B cell (primary cell): ENCODE data around the gene TAOK2. TPM values are rescaled to one million over a fixed set of nuclear protein-coding genes. Genes with fewer than 3 reads are reported as not detected.

Experiments
- ATAC-seq: fragments of 200-7000 bp; cut with Tn5 transposase; one replicate; pipeline ENCODE4 v1.10.0; 2021; ENCODE audit warnings: low read depth, mild to moderate bottlenecking, moderate number of reproducible peaks, moderate library complexity
- CTCF ChIA-PET: fragments of 350-600 bp; sonication (Branson Sonifier 250); formaldehyde crosslinking; loops from one replicate; lab custom pipeline; 2021; ENCODE audit warnings: antibody characterized with exemption, inconsistent platforms; lab: Charles Lee
- POLR2A ChIA-PET: fragments of 350-600 bp; sonication (Branson Sonifier 250); formaldehyde crosslinking; loops from one replicate; lab custom pipeline; 2021; ENCODE audit warnings: antibody characterized with exemption; lab: Charles Lee
- DNase-seq: peaks from one replicate; pipeline ENCODE4 v3.0.0; 2013
- H2AFZ ChIP-seq: 2 replicates; pipeline ENCODE4 v1.6.1; 2012; ENCODE audit warnings: mild to moderate bottlenecking, low read depth, low read length; ENCODE audit not compliant: insufficient read depth, poor library complexity, severe bottlenecking
- H3K27ac ChIP-seq, 2 donors: 1 replicate in 1 of 2; 2 replicates in 1 of 2; pipeline ENCODE4 v1.5.1; 2012 to 2013; ENCODE audit warnings: low read length in 2 of 2, mild to moderate bottlenecking in 2 of 2, moderate library complexity in 1 of 2
- H3K27me3 ChIP-seq, 4 experiments: fragments of 200-600 bp in 1 of 4; sonication (generic) in 1 of 4; replicated peaks in 1 of 4; 1 replicate in 2 of 4; 2 replicates in 2 of 4; pipeline versions ENCODE4 v1.6.1 to v1.7.0; 2013 to 2016; ENCODE audit warnings: low read length in 3 of 4, mild to moderate bottlenecking in 2 of 4, mixed read lengths in 1 of 4, moderate library complexity in 1 of 4; ENCODE audit not compliant: insufficient read depth in 4 of 4, control insufficient read depth in 3 of 4; ENCODE audit errors: control extremely low read depth in 1 of 4
- H3K36me3 ChIP-seq, 2 experiments: replicated peaks in 1 of 2; 1 replicate in 1 of 2; 2 replicates in 1 of 2; pipeline versions ENCODE4 v1.6.1 to v1.7.1; 2013; ENCODE audit warnings: low read length in 1 of 2; ENCODE audit not compliant: insufficient read depth in 2 of 2, control insufficient read depth in 1 of 2; ENCODE audit errors: control extremely low read depth in 1 of 2, extremely low read depth in 1 of 2
- H3K4me1 ChIP-seq, 2 donors: fragments of 200-600 bp in 1 of 2; sonication (generic) in 1 of 2; 1 replicate in 1 of 2; 2 replicates in 1 of 2; pipeline versions ENCODE4 v1.5.1 to v1.6.1; 2013 to 2017; ENCODE audit warnings: low read length in 2 of 2; ENCODE audit not compliant: control insufficient read depth in 2 of 2, insufficient read depth in 2 of 2
- H3K4me2 ChIP-seq: replicated peaks from 2 replicates; pipeline ENCODE3; 2012; ENCODE audit warnings: mild to moderate bottlenecking, low read depth, low read length; ENCODE audit not compliant: poor library complexity, severe bottlenecking
- H3K4me3 ChIP-seq, 5 experiments: fragments of 200-600 bp in 1 of 5; sonication (generic) in 1 of 5; 1 replicate in 3 of 5; 2 replicates in 2 of 5; pipeline versions ENCODE4 v1.5.1 to v1.7.0; 2011 to 2016; ENCODE audit warnings: low read length in 4 of 5, mild to moderate bottlenecking in 4 of 5, low read depth in 2 of 5, control low read depth in 1 of 5, moderate library complexity in 1 of 5; ENCODE audit not compliant: insufficient read depth in 1 of 5; ENCODE audit errors: control extremely low read depth in 1 of 5, extremely low read depth in 1 of 5
- H3K79me2 ChIP-seq: fragments of 200-600 bp; sonication (generic); one replicate; pipeline ENCODE4 v1.6.0; 2016; ENCODE audit warnings: low read length; ENCODE audit not compliant: control insufficient read depth, insufficient read depth
- H3K9ac ChIP-seq: fragments of 200-600 bp; sonication (generic); 2 replicates; pipeline ENCODE4 v1.6.1; 2017; ENCODE audit warnings: mild to moderate bottlenecking, low read length, moderate library complexity
- H3K9me3 ChIP-seq, 3 donors: one replicate each; pipeline versions ENCODE4 v1.6.1 to v1.7.1; 2013; ENCODE audit warnings: low read length in 2 of 3; ENCODE audit not compliant: control insufficient read depth in 2 of 3, insufficient read depth in 1 of 3; ENCODE audit errors: control extremely low read depth in 1 of 3
- H4K20me1 ChIP-seq: 2 replicates; pipeline ENCODE4 v1.6.0; 2012; ENCODE audit warnings: mild to moderate bottlenecking, low read length; ENCODE audit not compliant: insufficient read depth, control insufficient read depth, poor library complexity, severe bottlenecking
- H3K27ac Mint-ChIP-seq: one replicate; pipeline ENCODE4 v1.8.0; 2021; ENCODE audit warnings: mixed read lengths
- H3K27me3 Mint-ChIP-seq: one replicate; pipeline ENCODE4 v1.8.0; 2021; ENCODE audit warnings: mixed read lengths
- H3K4me1 Mint-ChIP-seq: one replicate; pipeline ENCODE4 v1.8.0; 2021; ENCODE audit warnings: mixed read lengths
- H3K4me3 Mint-ChIP-seq: one replicate; pipeline ENCODE4 v1.8.0; 2021; ENCODE audit warnings: mixed read lengths
- H3K9me3 Mint-ChIP-seq: one replicate; pipeline ENCODE4 v1.8.0; 2022; ENCODE audit warnings: mixed read lengths; ENCODE audit not compliant: insufficient read depth
- CTCF ChIP-seq: fragments of 200-600 bp; IDR thresholded peaks from one replicate; pipeline ENCODE4 v1.8.0; 2022; ENCODE audit warnings: antibody characterized with exemption, mild to moderate bottlenecking
- EZH2 ChIP-seq: IDR thresholded peaks from 2 replicates; pipeline ENCODE4 v1.6.1; 2012; ENCODE audit warnings: borderline replicate concordance, low read depth, mild to moderate bottlenecking, moderate library complexity, low read length; ENCODE audit not compliant: insufficient read depth, poor library complexity, severe bottlenecking
- WGBS: methylation state at CpG from one replicate; pipeline ENCODE4 v1.1.5; 2013; ENCODE audit warnings: missing lambda C conversion rate; ENCODE audit not compliant: insufficient coverage; 5-methylcytosine and 5-hydroxymethylcytosine counted together
- intact Hi-C: fragments of 100-400 bp; cut with micrococcal nuclease; formaldehyde crosslinking; loops from one replicate; pipeline ENCODE4 v1.10.0; 2022
- polyA plus RNA-seq: library from polyadenylated mRNA; depleted of rRNA; stranded (reverse); fragments of >200 nt; gene quantifications from 2 replicates; pipeline ENCODE4 v1.2.3, GENCODE V29; 2012
- total RNA-seq, 2 donors: library from RNA; stranded (reverse); fragments of 120-200 nt in 1 of 2; gene quantifications; 1 replicate in 1 of 2; 2 replicates in 1 of 2; pipeline versions ENCODE4 v1.2.3 to v1.2.4, GENCODE V29; 2013 to 2022

The TAOK2 gene
- total and polyA plus RNA-seq, 2 donors (not counting 1 experiment from before 2014, with no cell fraction given): 30.3 to 50.8 TPM

DNA sequence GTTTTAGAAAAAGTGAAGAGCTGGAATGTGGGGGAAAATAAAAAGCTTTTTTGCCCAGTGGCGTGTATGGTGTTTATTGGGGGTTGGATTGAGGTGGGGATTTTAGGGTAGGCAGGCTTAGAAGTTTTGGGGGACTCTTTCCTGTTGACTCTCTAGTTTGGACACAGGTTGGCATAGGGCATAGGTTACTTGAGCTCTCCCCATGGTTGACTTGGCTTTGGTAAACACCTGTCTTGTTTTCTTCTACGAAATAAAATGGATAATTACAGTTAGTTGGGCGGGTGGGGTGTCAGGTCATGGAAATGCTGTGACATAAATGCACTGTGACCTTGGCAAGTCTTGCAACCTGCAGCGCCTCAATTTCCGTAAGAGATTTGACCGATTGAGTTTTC, 680 bp upstream of the TAOK2 start:
- H3K27ac ChIP-seq: peak overlapping the region; percentile 33 to 54

More for the DNA sequence above, 680 bp upstream of the TAOK2 start:
- Histone ChIP-seq H3K4me2 (peak overlapping the region; percentile 98), H3K4me3 (peak overlapping the region in 4 of 5 experiments; percentile 99 to 100 (median 99)), H3K36me3 (peaks cover 2 to 9% of the 10 kb centered on the region in 2 experiments), H3K9ac (peak overlapping the region; percentile 90), H2AFZ (peak overlapping the region; percentile 99), H3K27me3 (no peaks in the 10 kb centered on the region), H3K4me1 (peaks cover 31 to 38% of the 10 kb centered on the region in 2 donors), H3K9me3 (no peaks in the 10 kb centered on the region), H4K20me1 (peaks cover 15% of the 10 kb centered on the region), H3K79me2 (peaks cover 41% of the 10 kb centered on the region)
- TF ChIP-seq EZH2 (no peak), CTCF (no peak)
- WGBS: 84% methylated on average over 6 of the region's 6 CpGs
- Mint-ChIP-seq H3K9me3 (no peaks in the 10 kb centered on the region), H3K27ac (peak overlapping the region; percentile 94), H3K4me1 (peaks cover 36% of the 10 kb centered on the region), H3K27me3 (no peaks in the 10 kb centered on the region), H3K4me3 (peak overlapping the region; percentile 95)
- ChIA-PET POLR2A (interaction anchor here (0.6 to 1.5 kb wide), 8 partner anchors 11 to 776 kb away, joined by 3 to 16 read pairs (median 4); partner anchors contain the start of genes HIRIP3, KCTD13, TBX6 and TMEM219), CTCF (interaction anchor here (0.7 to 2.0 kb wide), 10 partner anchors 10 to 227 kb away, joined by 3 to 14 read pairs (median 4); partner anchors contain the start of genes KCTD13 and TMEM219)
- intact Hi-C loops: loop anchor here (1.0 to 5.0 kb wide), 9 partner anchors 11 to 724 kb away; partner anchors contain the start of genes ALDOA, CDIPT, FBRS and INO80E
- ATAC-seq (no peak), DNase-seq (no peak)
